ENCODE data around the gene MGMT. TPM values are rescaled to one million over a fixed set of nuclear protein-coding genes. Genes with fewer than 3 reads are reported as not detected.

The MGMT gene
- total and polyA plus RNA-seq, 9 of the 15 experiments (the other 6 are each of a cell fraction or from before 2014, with no cell fraction given): 0.03 to 0.29 (median 0.11) TPM; not detected in 4

DNA sequence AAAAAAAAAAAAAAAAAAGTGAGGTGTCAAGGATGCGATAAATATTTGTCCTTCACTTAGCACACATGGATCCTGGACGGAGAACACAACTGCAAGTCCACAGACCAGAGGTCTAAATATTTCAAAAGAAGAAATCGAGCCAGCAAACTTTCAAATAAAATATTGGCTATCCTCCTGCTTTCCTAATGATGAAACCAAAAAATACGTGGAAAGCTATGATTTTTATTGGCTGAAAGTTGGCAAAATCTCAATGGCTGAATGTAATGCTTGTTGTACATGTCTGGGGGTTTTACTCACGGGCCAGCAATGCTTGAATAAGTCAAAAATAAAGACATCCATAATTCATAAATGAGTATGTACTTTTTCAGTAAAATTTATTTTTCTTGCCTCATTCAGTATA, 19.0 kb upstream of the MGMT start (continued):
- no peak for TF ChIP-seq U2AF1 (optimal IDR thresholded peaks at IDR 0.05; ENCODE audit: low read depth, low read length)
- no peak for TF ChIP-seq STAG1 (CRISPR knock-in tag; IDR thresholded peaks at IDR 0.05; ENCODE audit: borderline replicate concordance)
- TF ChIP-seq, protein P1, sequence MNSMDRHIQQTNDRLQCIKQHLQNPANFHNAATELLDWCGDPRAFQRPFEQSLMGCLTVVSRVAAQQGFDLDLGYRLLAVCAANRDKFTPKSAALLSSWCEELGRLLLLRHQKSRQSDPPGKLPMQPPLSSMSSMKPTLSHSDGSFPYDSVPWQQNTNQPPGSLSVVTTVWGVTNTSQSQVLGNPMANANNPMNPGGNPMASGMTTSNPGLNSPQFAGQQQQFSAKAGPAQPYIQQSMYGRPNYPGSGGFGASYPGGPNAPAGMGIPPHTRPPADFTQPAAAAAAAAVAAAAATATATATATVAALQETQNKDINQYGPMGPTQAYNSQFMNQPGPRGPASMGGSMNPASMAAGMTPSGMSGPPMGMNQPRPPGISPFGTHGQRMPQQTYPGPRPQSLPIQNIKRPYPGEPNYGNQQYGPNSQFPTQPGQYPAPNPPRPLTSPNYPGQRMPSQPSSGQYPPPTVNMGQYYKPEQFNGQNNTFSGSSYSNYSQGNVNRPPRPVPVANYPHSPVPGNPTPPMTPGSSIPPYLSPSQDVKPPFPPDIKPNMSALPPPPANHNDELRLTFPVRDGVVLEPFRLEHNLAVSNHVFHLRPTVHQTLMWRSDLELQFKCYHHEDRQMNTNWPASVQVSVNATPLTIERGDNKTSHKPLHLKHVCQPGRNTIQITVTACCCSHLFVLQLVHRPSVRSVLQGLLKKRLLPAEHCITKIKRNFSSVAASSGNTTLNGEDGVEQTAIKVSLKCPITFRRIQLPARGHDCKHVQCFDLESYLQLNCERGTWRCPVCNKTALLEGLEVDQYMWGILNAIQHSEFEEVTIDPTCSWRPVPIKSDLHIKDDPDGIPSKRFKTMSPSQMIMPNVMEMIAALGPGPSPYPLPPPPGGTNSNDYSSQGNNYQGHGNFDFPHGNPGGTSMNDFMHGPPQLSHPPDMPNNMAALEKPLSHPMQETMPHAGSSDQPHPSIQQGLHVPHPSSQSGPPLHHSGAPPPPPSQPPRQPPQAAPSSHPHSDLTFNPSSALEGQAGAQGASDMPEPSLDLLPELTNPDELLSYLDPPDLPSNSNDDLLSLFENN (IDR thresholded peaks at IDR 0.05; ENCODE audit: low read depth in 2 of 2, low read length in 2 of 2): no peak
- TF ChIP-seq CCNT2 (IDR thresholded peaks at IDR 0.05; ENCODE audit: borderline replicate concordance, extremely low read depth, insufficient read length, low read depth, low read length): no peak
- TF ChIP-seq AFF4 (CRISPR knock-in tag; IDR thresholded peaks at IDR 0.05): no peak
- no peak for TF ChIP-seq ZNF780A (CRISPR knock-in tag; IDR thresholded peaks at IDR 0.05)

Measured in K562 (cell line).